Measurements from ENCODE around the gene ZNF786. TPM values are rescaled to one million over a fixed set of nuclear protein-coding genes. Genes with fewer than 3 reads are reported as not detected.

Gene ZNF786
- total and polyA plus RNA-seq, 2 experiments from 2014 or later = 6.1 to 19.8 TPM

GRCh38 chr7:149053384-149053783, 37.1 kb downstream of the ZNF786 start:
- H3K27me3 ChIP-seq (ENCODE audit: insufficient read depth) = no peaks in the 10 kb centered on the region
- Mint-ChIP-seq H3K27me3 (ENCODE audit: insufficient read depth, low read depth, poor library complexity) (peaks cover 9% of the 10 kb centered on the region), H3K36me3 (ENCODE audit: low read depth) (no peaks in the 10 kb centered on the region), H3K4me3 (no peak overlapping the region), H3K27ac (no peak overlapping the region), H3K9me3 (no peaks in the 10 kb centered on the region), H3K4me1 (no peaks in the 10 kb centered on the region)
- no peak overlapping the region for H3K27ac ChIP-seq (ENCODE audit: low read depth)
- no peak overlapping the region for H3K4me2 ChIP-seq
- no peaks in the 10 kb centered on the region for H3K4me1 ChIP-seq (ENCODE audit: insufficient read depth)
- ATAC-seq = no peak
- H3K9me2 ChIP-seq (ENCODE audit: insufficient read depth) = no peaks in the 10 kb centered on the region
- H3K36me3 ChIP-seq (ENCODE audit: insufficient read depth) = no peaks in the 10 kb centered on the region
- TF ChIP-seq STAT1 (IDR thresholded peaks at IDR 0.05; ENCODE audit: unreplicated experiment) (no peak), ZNF114 (CRISPR knock-in tag; IDR thresholded peaks at IDR 0.05) (no peak), EZH2phosphoT487 (IDR thresholded peaks at IDR 0.05; ENCODE audit: unreplicated experiment) (no peak), POLR2AphosphoS5 (IDR thresholded peaks at IDR 0.05; ENCODE audit: low read depth) (no peak), CREB1 (CRISPR knock-in tag; IDR thresholded peaks at IDR 0.05; ENCODE audit: low read depth) (no peak), CTCF (conservative IDR thresholded peaks at IDR 0.05; ENCODE audit: low read depth in 2 of 2) (no peak), EZH2 (IDR thresholded peaks at IDR 0.05; ENCODE audit: low read depth, unreplicated experiment) (no peak), JUNB (IDR thresholded peaks at IDR 0.05; ENCODE audit: unreplicated experiment) (no peak), NANOG (IDR thresholded peaks at IDR 0.05; ENCODE audit: borderline replicate concordance) (no peak), ZNF331 (CRISPR knock-in tag; IDR thresholded peaks at IDR 0.05; ENCODE audit: low read depth) (no peak)
- TF ChIP-seq, protein P1, sequence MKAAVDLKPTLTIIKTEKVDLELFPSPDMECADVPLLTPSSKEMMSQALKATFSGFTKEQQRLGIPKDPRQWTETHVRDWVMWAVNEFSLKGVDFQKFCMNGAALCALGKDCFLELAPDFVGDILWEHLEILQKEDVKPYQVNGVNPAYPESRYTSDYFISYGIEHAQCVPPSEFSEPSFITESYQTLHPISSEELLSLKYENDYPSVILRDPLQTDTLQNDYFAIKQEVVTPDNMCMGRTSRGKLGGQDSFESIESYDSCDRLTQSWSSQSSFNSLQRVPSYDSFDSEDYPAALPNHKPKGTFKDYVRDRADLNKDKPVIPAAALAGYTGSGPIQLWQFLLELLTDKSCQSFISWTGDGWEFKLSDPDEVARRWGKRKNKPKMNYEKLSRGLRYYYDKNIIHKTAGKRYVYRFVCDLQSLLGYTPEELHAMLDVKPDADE (IDR thresholded peaks at IDR 0.05) = no peak
- TF ChIP-seq, protein P2, sequence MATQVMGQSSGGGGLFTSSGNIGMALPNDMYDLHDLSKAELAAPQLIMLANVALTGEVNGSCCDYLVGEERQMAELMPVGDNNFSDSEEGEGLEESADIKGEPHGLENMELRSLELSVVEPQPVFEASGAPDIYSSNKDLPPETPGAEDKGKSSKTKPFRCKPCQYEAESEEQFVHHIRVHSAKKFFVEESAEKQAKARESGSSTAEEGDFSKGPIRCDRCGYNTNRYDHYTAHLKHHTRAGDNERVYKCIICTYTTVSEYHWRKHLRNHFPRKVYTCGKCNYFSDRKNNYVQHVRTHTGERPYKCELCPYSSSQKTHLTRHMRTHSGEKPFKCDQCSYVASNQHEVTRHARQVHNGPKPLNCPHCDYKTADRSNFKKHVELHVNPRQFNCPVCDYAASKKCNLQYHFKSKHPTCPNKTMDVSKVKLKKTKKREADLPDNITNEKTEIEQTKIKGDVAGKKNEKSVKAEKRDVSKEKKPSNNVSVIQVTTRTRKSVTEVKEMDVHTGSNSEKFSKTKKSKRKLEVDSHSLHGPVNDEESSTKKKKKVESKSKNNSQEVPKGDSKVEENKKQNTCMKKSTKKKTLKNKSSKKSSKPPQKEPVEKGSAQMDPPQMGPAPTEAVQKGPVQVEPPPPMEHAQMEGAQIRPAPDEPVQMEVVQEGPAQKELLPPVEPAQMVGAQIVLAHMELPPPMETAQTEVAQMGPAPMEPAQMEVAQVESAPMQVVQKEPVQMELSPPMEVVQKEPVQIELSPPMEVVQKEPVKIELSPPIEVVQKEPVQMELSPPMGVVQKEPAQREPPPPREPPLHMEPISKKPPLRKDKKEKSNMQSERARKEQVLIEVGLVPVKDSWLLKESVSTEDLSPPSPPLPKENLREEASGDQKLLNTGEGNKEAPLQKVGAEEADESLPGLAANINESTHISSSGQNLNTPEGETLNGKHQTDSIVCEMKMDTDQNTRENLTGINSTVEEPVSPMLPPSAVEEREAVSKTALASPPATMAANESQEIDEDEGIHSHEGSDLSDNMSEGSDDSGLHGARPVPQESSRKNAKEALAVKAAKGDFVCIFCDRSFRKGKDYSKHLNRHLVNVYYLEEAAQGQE (IDR thresholded peaks at IDR 0.05; ENCODE audit: unreplicated experiment) = no peak
- no peaks in the 10 kb centered on the region for H3K79me2 ChIP-seq (replicated peaks; ENCODE audit: insufficient read depth)
- H4K20me1 ChIP-seq (replicated peaks; ENCODE audit: insufficient read depth) = no peaks in the 10 kb centered on the region
- H2AFZ ChIP-seq = no peak overlapping the region
- DNase-seq (ENCODE audit: low spot score) = no peak
- no peak overlapping the region for H3K4me3 ChIP-seq
- H3F3A ChIP-seq (replicated peaks; ENCODE audit: low read depth) = no peaks in the 10 kb centered on the region
